ENCODE measurements around the gene CHST11.

Gene CHST11

DNA sequence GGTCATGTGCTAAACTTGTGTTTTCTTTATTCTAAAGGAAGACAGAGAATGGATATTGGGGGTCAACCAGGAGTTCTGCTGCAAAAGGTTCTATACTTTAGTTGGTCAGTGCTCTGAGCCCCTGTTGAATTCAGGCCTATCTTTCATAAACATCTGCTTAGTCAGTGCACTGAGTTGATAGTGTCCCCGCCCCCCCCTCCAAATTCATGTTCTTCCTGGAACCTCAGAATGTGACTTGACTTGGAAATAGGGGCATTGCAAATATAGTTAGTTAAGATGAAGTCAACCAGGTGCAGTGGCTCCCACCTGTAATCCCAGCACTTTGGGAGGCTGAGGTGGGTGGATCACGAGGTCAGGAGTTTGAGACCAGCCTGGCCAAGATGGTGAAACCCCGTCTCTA is 23.3 kb downstream of the CHST11 start:
- no peak overlapping the region for H3K4me3 ChIP-seq (ENCODE audit: low read length)
- TF ChIP-seq, protein P1, sequence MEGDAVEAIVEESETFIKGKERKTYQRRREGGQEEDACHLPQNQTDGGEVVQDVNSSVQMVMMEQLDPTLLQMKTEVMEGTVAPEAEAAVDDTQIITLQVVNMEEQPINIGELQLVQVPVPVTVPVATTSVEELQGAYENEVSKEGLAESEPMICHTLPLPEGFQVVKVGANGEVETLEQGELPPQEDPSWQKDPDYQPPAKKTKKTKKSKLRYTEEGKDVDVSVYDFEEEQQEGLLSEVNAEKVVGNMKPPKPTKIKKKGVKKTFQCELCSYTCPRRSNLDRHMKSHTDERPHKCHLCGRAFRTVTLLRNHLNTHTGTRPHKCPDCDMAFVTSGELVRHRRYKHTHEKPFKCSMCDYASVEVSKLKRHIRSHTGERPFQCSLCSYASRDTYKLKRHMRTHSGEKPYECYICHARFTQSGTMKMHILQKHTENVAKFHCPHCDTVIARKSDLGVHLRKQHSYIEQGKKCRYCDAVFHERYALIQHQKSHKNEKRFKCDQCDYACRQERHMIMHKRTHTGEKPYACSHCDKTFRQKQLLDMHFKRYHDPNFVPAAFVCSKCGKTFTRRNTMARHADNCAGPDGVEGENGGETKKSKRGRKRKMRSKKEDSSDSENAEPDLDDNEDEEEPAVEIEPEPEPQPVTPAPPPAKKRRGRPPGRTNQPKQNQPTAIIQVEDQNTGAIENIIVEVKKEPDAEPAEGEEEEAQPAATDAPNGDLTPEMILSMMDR (conservative IDR thresholded peaks at IDR 0.05; ENCODE audit: low read length): no peak
- DNase-seq (ENCODE audit: low read depth): no peak

DNA sequence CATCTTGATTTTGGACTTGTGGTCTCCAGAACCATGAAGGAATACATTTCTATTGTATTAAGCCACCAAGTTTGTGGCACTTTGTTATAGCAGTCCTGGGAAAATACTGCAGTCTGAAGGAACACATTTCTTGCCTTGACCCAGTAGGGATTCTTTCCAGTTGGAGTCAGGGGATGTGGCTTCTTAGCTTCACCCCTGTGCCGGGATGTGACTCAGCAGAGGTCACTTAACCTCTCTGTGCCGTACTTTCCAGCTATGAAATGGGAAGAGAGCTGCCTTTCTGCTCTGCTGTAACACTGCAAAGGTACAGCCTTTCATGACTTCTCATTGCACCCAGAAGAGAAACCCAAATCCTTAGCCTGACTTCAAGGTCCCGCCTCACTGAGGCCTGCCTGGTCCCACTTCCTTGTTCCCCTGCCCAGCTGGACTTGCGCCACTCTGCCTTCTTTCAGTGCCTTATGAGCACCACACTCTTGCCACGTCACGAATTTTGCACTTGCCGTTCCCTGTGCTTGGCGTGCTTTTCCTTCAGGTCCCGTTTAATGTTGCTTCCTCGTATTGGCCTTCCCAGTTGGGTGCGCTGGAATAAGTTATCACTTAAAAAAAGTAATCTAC is 24.2 kb downstream of the CHST11 start:
- no peak overlapping the region for H3K4me3 ChIP-seq (ENCODE audit: low read length)
- TF ChIP-seq, protein P1 (conservative IDR thresholded peaks at IDR 0.05; ENCODE audit: low read length): no peak
- DNase-seq (ENCODE audit: low read depth): peak; percentile 43

DNA sequence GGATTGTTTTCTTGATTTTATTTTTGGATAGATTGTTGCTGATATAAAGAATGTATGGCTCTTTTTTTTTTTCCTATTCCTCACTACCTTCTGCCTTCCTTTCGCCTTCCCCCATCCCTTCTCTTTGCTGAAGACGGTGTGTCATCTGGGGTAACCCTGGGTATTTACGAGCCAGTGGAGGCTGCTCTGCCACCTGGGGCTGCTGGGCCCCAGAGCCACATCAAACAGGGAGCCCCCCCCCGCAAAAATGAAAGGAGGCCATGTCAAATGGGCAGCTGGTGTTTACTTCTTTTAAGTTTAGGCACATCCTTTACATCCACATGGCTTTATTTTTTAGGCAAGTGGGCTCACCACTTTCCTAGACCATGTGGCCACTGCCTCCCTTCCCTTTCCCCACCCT is 25.4 kb downstream of the CHST11 start:
- H3K4me3 ChIP-seq (ENCODE audit: low read length): no peak overlapping the region
- TF ChIP-seq, protein P1 (conservative IDR thresholded peaks at IDR 0.05; ENCODE audit: low read length): no peak
- DNase-seq (ENCODE audit: low read depth): no peak

DNA sequence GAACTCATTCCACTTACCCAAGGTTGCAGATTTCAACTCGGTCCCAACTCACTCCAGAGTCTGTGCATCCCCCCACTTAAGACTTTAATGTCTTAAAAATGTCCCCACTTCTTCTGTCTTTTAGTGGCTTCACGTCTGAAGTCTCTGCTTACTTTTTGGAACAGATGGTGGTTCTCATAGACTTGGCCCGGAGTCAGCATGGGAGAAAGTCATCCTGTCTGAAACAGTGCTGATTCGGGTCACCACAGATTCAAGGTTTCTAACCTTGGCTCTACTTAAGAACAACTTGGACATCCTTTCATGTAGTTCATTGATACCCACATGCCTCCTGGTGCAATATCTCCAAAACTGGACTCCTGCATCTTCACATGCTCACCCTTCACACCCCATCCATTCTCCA is 26.0 kb downstream of the CHST11 start:
- TF ChIP-seq, protein P1 (conservative IDR thresholded peaks at IDR 0.05; ENCODE audit: low read length): no peak
- H3K4me3 ChIP-seq (ENCODE audit: low read length): no peak overlapping the region
- no peak for DNase-seq (ENCODE audit: low read depth)

DNA sequence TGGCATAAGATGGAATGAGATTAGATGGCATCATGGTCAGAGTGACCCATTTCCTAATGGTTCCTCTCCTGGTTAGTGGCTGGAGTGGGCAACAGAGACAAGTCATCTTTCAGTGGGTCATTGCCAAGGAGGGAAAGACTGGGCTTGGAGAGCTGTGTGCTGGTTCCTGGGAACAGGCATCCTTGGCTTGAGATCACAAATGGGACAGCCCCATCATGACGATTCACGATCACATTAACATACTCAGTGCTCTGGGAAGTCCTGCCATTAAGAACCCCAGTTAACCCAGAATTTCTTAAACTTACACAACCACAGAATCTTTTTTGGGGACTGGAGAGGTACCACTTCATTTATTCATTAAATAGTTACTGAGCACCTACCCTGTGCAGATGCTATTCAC is 27.3 kb downstream of the CHST11 start:
- H3K4me3 ChIP-seq (ENCODE audit: low read length): no peak overlapping the region
- DNase-seq (ENCODE audit: low read depth): no peak
- TF ChIP-seq, protein P1 (conservative IDR thresholded peaks at IDR 0.05; ENCODE audit: low read length): no peak

DNA sequence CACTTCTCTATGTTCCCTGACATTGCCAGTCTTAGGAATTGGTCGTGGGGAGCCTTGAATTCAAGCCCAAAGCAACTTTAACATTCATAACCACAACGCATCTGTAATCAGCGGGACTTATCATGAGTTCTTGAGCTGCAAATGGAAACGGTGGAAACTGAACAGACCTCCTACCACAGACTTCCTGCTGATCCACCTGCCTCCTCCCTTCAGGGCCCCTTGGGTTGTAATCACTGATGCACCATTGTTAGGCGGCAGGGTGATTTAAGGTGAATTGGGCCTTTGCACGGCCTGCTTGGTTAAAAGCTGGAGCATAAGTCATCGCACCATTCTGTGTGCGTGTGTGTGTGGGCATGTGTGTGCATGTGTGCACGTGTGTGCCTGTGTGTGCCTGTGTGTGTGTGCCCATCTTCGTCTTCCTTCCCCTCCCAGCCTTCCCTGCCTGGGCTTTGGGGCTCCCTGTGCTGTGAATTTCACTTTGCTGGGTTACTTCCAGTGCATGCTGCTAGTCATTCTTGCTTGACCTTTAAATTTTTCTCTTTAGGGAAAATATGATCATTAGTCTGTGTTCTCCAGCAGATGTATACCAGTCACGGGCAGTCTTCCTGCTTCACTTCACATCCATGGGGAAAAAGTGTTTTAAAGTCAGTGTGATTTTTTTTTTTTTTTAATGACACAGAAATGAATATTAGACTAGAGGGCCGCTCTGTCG is 29.1 kb downstream of the CHST11 start:
- TF ChIP-seq, protein P1 (conservative IDR thresholded peaks at IDR 0.05; ENCODE audit: low read length): no peak
- H3K4me3 ChIP-seq (ENCODE audit: low read length): no peak overlapping the region
- DNase-seq (ENCODE audit: low read depth): no peak

DNA sequence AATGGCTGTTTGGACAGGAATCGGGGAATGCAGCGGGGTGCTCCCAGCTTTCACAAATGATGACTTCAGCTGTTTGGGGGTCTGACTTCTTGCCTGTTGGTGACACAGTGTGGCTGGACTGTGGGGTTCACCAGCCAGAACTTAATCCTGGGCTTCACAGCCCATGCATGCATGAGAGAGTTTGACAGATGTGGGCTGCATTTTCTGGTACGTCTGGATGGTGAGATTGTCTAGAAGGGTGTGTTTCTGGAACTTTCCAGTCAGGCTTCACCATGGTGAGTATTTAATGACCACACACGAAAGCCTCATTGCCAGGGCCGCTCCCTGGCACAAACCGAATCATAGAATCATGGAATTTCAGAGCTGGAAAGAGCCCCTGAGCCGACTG is 29.6 kb downstream of the CHST11 start:
- no peak for DNase-seq (ENCODE audit: low read depth)
- TF ChIP-seq, protein P1 (conservative IDR thresholded peaks at IDR 0.05; ENCODE audit: low read length): no peak
- H3K4me3 ChIP-seq (ENCODE audit: low read length): no peak overlapping the region

Data from AG10803 (cell line).